MM.1S (cell line): Measurements from ENCODE around the gene SPATA19.

ENCODE experiments used
- EZH2phosphoT487 ChIP-seq: fragments of 300-600 bp; sonication (generic); IDR thresholded peaks from 2 replicates; pipeline ENCODE4 v1.6.1; 2018; ENCODE audit warnings: antibody characterized with exemption, low read length
- TF ChIP-seq, protein P1 (sequence below): fragments of 300-600 bp; sonication (generic); IDR thresholded peaks from 2 replicates; pipeline ENCODE4 v1.5.1; 2016; ENCODE audit warnings: antibody characterized with exemption, low read length, mixed read lengths

DNA sequence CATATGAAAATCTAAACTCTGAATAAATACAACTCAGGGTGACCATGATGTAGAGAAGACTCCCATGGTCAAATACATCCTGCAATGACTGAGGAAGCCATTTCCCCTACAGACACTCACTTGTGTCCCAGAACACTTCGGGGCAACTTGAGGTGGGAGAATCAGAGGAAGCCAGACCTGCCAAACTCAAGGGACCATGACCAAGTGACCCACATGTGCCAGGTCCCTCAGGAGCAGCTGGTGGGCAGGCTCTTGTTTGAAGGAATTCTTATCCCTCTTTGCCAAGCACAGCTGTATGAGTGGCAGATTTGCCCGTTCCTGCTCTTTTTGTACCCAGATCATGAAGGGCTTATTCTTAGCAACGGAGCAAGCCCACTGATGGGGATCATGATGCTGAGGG lies 17.8 kb downstream of the SPATA19 start:
- no peak for TF ChIP-seq EZH2phosphoT487
- TF ChIP-seq, protein P1, sequence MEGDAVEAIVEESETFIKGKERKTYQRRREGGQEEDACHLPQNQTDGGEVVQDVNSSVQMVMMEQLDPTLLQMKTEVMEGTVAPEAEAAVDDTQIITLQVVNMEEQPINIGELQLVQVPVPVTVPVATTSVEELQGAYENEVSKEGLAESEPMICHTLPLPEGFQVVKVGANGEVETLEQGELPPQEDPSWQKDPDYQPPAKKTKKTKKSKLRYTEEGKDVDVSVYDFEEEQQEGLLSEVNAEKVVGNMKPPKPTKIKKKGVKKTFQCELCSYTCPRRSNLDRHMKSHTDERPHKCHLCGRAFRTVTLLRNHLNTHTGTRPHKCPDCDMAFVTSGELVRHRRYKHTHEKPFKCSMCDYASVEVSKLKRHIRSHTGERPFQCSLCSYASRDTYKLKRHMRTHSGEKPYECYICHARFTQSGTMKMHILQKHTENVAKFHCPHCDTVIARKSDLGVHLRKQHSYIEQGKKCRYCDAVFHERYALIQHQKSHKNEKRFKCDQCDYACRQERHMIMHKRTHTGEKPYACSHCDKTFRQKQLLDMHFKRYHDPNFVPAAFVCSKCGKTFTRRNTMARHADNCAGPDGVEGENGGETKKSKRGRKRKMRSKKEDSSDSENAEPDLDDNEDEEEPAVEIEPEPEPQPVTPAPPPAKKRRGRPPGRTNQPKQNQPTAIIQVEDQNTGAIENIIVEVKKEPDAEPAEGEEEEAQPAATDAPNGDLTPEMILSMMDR, result no peak
